ENCODE results near the gene TMEM255B.

Gene TMEM255B

DNA sequence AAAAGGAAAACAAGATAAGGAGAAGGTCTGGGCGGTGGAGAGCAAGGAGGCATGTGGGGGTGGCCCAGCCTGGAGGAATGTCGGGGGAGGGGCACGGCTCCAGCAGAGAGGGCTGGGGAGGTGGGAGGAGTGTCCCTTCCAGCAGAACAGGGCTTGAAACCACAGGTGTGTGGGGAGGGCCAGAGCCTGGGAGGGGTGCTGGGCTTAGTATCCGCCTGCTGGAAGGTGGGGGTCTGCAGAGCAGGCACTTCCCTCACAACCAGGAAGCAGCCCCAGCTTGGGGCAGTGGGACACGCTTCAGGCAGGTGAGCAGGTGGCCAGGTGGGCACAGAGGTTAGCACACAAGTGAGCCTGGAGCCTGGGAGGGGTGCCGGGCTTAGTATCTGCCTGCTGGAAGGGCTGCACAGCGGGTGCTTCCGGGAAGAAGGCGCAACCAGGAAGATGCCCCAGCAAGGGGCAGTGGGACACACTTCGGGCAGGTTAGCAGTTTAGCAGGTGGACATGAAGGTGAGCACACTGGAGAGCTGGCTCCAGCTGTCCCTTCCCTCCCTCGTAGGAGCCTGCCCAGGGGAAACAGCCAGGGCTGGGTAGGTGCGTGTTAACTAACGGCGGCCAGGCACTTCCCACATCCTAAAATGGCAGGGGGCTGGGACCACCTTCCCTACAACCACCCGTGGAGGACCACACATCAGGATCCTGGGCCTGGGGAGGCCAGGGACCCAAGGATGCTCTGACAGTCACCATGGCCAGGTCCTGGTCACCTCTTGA lies 101.8 kb downstream of the TMEM255B start:
- H3K27me3 ChIP-seq: peaks cover 71% of the 10 kb centered on the region
- peaks cover 8% of the 10 kb centered on the region; the same call in 1 of the 2 replicates for H3K9me3 ChIP-seq
- H3K4me1 ChIP-seq: peaks cover 34% of the 10 kb centered on the region
- no peaks in the 10 kb centered on the region for H3K36me3 ChIP-seq
- no peak overlapping the region; the same call in 1 of the 2 replicates for H3K4me2 ChIP-seq
- no peak for TF ChIP-seq Cebpa-rat (IDR thresholded peaks at IDR 0.05)
- peaks cover 78% of the 10 kb centered on the region for H4K20me1 ChIP-seq
- H3K4me3 ChIP-seq: no peak overlapping the region
- no peak overlapping the region for H3K27ac ChIP-seq
- no peak overlapping the region for H3K9ac ChIP-seq

DNA sequence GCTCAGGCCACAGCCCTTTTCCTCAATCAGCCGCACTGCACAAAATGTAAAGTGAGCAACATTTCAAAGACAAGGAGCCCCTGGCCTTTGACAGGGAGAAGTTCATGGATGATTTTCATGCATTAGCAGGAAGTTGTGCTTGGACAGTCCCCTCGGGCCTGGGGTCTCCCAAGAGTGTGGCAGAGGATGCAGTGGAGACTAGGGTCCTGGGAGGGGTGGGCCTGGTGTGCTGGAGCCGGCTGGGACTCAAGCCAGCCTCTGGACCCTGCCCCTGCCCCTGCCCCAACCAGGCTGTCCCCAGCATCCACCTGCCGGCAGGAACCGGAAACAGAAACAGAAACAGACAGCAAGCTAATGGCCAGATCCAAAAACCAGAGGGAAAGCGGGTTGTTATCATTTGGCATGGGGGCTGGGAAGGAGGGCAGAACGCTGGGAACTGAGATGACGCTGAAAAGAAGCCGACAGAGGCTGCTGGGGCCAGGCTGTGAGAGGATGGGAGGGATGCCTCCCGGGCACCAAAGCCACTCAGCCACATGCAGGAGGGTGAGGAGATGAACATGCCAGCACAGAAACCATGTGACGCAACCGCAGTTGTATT lies 102.5 kb downstream of the TMEM255B start:
- no peak overlapping the region for H3K27ac ChIP-seq
- H3K9ac ChIP-seq: no peak overlapping the region
- H3K27me3 ChIP-seq: peaks cover 71% of the 10 kb centered on the region
- TF ChIP-seq Cebpa-rat (IDR thresholded peaks at IDR 0.05): no peak
- H3K9me3 ChIP-seq: peaks cover 8% of the 10 kb centered on the region; the same call in 1 of the 2 replicates
- H3K4me2 ChIP-seq: no peak overlapping the region
- peaks cover 27% of the 10 kb centered on the region for H3K4me1 ChIP-seq
- no peaks in the 10 kb centered on the region for H3K36me3 ChIP-seq
- H4K20me1 ChIP-seq: peaks cover 71% of the 10 kb centered on the region
- H3K4me3 ChIP-seq: no peak overlapping the region

DNA sequence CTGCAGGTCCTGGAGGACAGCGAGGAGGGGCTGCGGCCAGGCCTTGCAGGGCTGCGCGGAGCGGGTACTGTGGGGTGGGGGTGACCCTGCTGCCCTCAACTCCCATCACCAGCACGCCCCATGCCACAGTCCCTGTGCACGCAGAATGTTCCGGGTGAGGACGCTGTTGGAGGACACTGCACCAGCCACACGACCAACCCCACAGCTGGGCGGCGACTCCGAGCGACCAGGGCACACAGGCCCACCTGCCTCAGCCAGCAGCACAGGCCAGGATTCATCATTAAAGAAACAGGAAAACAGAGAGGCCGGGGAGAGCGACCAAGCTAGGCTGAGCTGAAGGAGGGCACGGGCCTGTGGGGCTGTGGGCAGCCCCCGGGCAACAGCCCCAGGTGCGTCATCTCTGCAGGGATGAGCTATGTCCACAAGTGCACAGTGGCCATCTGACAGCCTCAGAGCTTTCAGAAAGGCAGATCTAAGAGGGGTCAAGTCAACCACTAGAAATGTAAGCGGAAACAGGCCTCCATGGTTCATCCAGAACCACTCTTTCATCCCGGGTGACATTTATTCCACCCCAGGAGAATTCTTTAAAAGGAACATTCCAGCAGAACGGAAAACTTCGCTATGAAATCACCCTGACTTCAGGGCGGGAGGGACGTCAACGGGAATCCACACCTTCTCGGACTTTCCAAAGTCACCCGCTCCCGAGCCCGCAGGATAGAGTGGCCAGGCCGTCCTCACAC lies 103.3 kb downstream of the TMEM255B start:
- no peaks in the 10 kb centered on the region for H3K36me3 ChIP-seq
- no peak overlapping the region for H3K27ac ChIP-seq
- TF ChIP-seq Cebpa-rat (IDR thresholded peaks at IDR 0.05): no peak
- peaks cover 68% of the 10 kb centered on the region for H3K27me3 ChIP-seq
- H3K9me3 ChIP-seq: peaks cover 13% of the 10 kb centered on the region; the same call in 1 of the 2 replicates
- H3K4me1 ChIP-seq: peaks cover 24% of the 10 kb centered on the region
- H3K4me2 ChIP-seq: peak overlapping the region; percentile 99
- peak overlapping the region; percentile 71 for H3K4me3 ChIP-seq
- peaks cover 63% of the 10 kb centered on the region for H4K20me1 ChIP-seq
- no peak overlapping the region for H3K9ac ChIP-seq

DNA sequence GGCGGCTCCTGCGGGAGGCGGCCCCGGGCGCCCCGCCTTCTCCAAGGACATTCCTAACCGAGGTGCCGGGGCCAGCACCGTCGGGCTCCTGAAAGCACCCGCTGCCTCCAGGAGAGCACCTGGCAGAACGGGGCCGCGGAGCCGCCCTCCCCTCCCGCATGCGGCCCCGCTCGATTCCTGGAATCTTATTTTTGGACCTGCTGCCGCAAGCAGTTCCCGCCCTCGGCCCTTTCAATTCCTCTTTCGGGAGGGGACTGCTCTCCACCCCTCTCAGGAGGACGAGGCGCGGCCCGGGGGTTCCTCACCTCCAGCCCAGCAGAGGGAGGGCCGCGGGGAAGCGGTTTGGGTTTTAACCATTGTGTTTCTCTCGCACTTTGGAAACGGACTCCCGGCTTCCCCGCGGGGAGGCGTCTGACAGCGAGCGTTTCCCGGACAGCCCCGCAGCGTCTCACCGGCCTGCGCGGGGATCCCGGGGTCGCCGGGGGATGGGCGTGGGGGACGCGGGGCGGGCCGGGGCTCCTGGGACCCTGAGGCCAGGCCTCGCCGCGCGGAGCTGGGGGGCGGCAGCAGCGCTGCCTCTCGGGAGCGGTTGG lies 104.0 kb downstream of the TMEM255B start:
- H3K9me3 ChIP-seq: peaks cover 16% of the 10 kb centered on the region; the same call in 1 of the 2 replicates
- H3K36me3 ChIP-seq: no peaks in the 10 kb centered on the region
- H3K27me3 ChIP-seq: peaks cover 62% of the 10 kb centered on the region
- peak overlapping the region; percentile 99 for H3K4me2 ChIP-seq
- no peak overlapping the region for H3K27ac ChIP-seq
- peaks cover 24% of the 10 kb centered on the region for H3K4me1 ChIP-seq
- H3K4me3 ChIP-seq: peak overlapping the region; percentile 71
- peak overlapping the region; percentile 34; the same call in 1 of the 2 replicates for H3K9ac ChIP-seq
- no peak for TF ChIP-seq Cebpa-rat (IDR thresholded peaks at IDR 0.05)
- peaks cover 56% of the 10 kb centered on the region for H4K20me1 ChIP-seq

DNA sequence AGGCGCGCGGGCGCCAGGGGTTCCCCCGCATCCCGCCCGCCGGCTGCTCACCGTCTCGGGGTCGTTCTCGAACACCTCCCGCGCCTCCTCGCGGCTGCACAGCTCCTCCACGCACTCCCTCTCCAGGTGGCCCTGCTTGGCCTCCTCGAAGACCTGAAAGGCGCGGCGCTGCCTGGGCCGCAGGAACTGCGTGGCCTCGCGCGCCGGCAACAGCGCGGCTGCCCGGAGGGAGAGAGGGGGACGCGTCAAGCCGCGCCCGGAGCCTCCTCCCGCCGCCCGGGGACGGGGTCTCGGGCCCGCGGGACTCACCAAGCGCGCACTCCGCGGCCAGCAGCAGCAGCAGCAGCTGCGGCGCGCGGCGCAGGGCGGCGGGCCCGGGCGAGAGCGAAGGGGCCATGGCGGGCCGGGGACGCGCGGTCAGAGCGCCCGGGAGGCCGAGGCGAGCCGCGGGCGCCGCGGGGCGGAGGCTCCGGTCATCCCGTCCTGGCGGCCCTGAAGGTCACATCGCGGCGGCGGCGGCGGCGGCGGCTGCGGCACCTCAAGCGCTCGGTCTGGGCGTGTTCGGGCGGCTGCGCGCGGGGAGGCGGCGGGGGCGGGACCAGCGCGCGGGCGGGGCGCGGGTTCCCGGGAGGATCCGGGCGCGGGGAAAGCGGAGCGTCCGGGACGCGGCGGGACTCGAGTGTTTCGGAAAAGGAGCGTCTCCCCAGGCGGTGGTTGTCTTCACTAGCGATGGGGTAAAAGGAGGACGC lies 104.7 kb downstream of the TMEM255B start, which contains the start of gene GAS6:
Gene GAS6 (minus strand): TSS at position 553 of the 749 bp plus-strand sequence. CDS start 156 bp downstream, at position 397.
- Histone ChIP-seq H3K27me3 (peaks cover 60% of the 10 kb centered on the region), H3K4me3 (peak within 1 kb of the TSS; percentile 71), H4K20me1 (peaks cover 55% of the 10 kb centered on the region), H3K9me3 (peaks cover 16% of the 10 kb centered on the region; the same call in 1 of the 2 replicates), H3K9ac (peak within 1 kb of the TSS; percentile 34; the same call in 1 of the 2 replicates), H3K36me3 (no peaks in the 10 kb centered on the region), H3K4me1 (peaks cover 24% of the 10 kb centered on the region), H3K4me2 (peak within 1 kb of the TSS; percentile 99), H3K27ac (no peak within 1 kb of the TSS)
- TF ChIP-seq Cebpa-rat (IDR thresholded peaks at IDR 0.05): no peak

DNA sequence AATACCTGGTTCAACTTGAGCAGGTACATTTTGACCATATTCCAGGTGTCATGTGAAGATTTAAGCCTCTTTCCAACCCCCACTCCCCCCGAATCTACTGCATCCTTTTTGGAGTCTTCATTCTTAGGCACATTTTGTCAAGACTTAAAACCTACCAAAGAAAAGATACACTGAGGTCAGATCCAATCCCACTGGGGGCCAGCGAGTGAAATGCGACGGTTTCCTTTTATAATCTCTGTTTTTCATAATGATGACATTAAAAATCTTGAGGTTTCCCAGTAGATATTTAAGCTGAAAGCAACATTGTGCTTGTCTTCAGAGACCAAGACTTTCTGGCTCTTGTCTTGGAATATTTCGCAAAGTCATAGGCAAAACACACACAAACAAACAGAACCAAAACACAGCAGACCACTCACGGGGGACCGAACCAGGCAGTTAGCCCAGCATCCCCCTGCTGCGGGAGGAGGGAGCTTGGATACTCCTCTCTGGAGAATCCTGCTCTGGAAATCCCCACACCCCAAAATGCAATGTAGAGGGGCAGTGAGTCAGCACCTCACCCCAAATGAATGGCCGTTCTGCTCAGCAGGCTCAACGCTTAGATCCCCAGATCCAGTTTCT lies 105.4 kb downstream of the TMEM255B start:
- Histone ChIP-seq H3K27me3 (peaks cover 60% of the 10 kb centered on the region), H3K36me3 (no peaks in the 10 kb centered on the region), H4K20me1 (peaks cover 55% of the 10 kb centered on the region), H3K27ac (no peak overlapping the region), H3K4me3 (peak overlapping the region; percentile 71), H3K4me1 (peaks cover 24% of the 10 kb centered on the region), H3K9ac (no peak overlapping the region), H3K9me3 (peaks cover 16% of the 10 kb centered on the region; the same call in 1 of the 2 replicates), H3K4me2 (peak overlapping the region; percentile 99)
- no peak for TF ChIP-seq Cebpa-rat (IDR thresholded peaks at IDR 0.05)

DNA sequence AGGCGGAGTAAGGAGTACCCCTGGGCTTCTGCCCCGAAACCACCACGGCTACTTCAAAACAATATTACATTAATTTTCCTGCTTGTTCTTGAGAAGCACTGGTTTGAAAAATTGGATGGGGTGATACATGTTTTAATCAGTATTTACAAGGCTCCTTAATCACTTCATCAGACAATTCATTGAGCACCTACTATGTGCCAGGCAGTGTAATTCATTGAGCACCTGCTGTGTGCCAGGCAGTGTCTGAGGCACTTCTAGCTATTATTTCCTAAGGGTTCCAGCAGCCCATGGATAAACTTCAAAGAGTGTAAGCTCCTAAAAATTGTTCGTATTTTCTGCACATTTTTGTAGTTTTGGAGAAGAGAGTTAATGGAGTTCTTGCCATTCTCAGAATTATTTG lies 106.4 kb downstream of the TMEM255B start:
- no peaks in the 10 kb centered on the region for H3K36me3 ChIP-seq
- TF ChIP-seq Cebpa-rat (IDR thresholded peaks at IDR 0.05): no peak
- H3K9me3 ChIP-seq: peaks cover 16% of the 10 kb centered on the region; the same call in 1 of the 2 replicates

More for the DNA sequence above, 106.4 kb downstream of the TMEM255B start:
- Histone ChIP-seq H3K27me3 (peaks cover 60% of the 10 kb centered on the region), H3K4me3 (no peak overlapping the region), H3K4me1 (peaks cover 21% of the 10 kb centered on the region), H3K27ac (no peak overlapping the region), H3K9ac (no peak overlapping the region), H4K20me1 (peaks cover 46% of the 10 kb centered on the region), H3K4me2 (no peak overlapping the region)

Data from BLaER1 (cell line).